Effector memory CD4-positive, alpha-beta T cell (primary cell): ENCODE measurements around the gene ASPSCR1.

ENCODE experiments used
- DNase-seq, 3 donors: peaks; one replicate each; pipeline ENCODE4 v3.0.0-alpha.2; 2020
- H3K27ac ChIP-seq: 2 replicates; pipeline ENCODE4 v1.7.0; 2013; ENCODE audit warnings: mild to moderate bottlenecking, low read length, moderate library complexity; ENCODE audit not compliant: insufficient read depth, poor library complexity, severe bottlenecking
- H3K27me3 ChIP-seq: replicated peaks from 2 replicates; pipeline ENCODE4 v1.7.0; 2013; ENCODE audit warnings: mild to moderate bottlenecking, low read length; ENCODE audit not compliant: insufficient read depth, control insufficient read depth, poor library complexity, severe bottlenecking
- H3K36me3 ChIP-seq: 2 replicates; pipeline ENCODE4 v1.7.0; 2013; ENCODE audit warnings: mild to moderate bottlenecking, low read length, moderate library complexity; ENCODE audit not compliant: control insufficient read depth, insufficient read depth
- H3K4me1 ChIP-seq: 2 replicates; pipeline ENCODE4 v1.7.0; 2013; ENCODE audit warnings: low read length, mild to moderate bottlenecking; ENCODE audit not compliant: control insufficient read depth, insufficient read depth, poor library complexity, severe bottlenecking
- H3K4me3 ChIP-seq: 2 replicates; pipeline ENCODE4 v1.7.0; 2013; ENCODE audit warnings: low read length, low read depth, mild to moderate bottlenecking; ENCODE audit not compliant: insufficient read depth, poor library complexity, severe bottlenecking
- H3K9me3 ChIP-seq: 2 replicates; pipeline ENCODE4 v1.7.0; 2013; ENCODE audit warnings: mild to moderate bottlenecking, low read length, moderate library complexity; ENCODE audit not compliant: control insufficient read depth

Gene ASPSCR1

GRCh38 chr17:82052638-82053059 lies 75.2 kb downstream of the ASPSCR1 start:
- H3K4me3 ChIP-seq: peak overlapping the region; percentile 71
- H3K4me1 ChIP-seq: peaks cover 25% of the 10 kb centered on the region
- no peak for DNase-seq
- no peaks in the 10 kb centered on the region for H3K27me3 ChIP-seq
- no peaks in the 10 kb centered on the region for H3K9me3 ChIP-seq
- H3K27ac ChIP-seq: no peak overlapping the region
- peaks cover 38% of the 10 kb centered on the region for H3K36me3 ChIP-seq

DNA sequence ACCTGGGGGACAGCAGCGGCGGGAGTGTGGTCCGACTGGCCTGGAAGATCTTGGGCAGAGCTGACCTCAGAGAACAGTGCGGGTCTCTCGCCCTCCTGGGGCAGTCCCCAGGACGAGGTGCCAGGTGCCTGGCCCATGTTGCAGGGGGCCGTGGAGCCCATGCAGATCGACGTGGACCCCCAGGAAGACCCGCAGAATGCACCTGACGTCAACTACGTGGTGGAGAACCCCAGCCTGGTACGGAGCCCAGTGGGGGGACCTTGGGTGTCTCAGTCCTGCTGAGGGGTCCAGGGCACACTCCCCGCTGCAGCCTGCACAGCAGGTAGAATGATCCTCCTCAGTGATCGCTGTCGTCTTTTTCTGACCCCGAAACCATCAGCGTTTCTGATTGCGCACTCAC lies 75.7 kb downstream of the ASPSCR1 start:
- no peak for DNase-seq
- H3K27ac ChIP-seq: no peak overlapping the region
- peaks cover 25% of the 10 kb centered on the region for H3K4me1 ChIP-seq
- peaks cover 42% of the 10 kb centered on the region for H3K36me3 ChIP-seq
- no peaks in the 10 kb centered on the region for H3K27me3 ChIP-seq
- peak overlapping the region; percentile 71 for H3K4me3 ChIP-seq
- H3K9me3 ChIP-seq: no peaks in the 10 kb centered on the region

- Histone ChIP-seq H3K36me3 (peaks cover 47% of the 10 kb centered on the region), H3K4me1 (peaks cover 25% of the 10 kb centered on the region), H3K4me3 (no peak overlapping the region), H3K27ac (no peak overlapping the region), H3K9me3 (no peaks in the 10 kb centered on the region), H3K27me3 (no peaks in the 10 kb centered on the region)
- DNase-seq: no peak
Observed at GRCh38 chr17:82053556-82054263, 76.3 kb downstream of the ASPSCR1 start.

DNA sequence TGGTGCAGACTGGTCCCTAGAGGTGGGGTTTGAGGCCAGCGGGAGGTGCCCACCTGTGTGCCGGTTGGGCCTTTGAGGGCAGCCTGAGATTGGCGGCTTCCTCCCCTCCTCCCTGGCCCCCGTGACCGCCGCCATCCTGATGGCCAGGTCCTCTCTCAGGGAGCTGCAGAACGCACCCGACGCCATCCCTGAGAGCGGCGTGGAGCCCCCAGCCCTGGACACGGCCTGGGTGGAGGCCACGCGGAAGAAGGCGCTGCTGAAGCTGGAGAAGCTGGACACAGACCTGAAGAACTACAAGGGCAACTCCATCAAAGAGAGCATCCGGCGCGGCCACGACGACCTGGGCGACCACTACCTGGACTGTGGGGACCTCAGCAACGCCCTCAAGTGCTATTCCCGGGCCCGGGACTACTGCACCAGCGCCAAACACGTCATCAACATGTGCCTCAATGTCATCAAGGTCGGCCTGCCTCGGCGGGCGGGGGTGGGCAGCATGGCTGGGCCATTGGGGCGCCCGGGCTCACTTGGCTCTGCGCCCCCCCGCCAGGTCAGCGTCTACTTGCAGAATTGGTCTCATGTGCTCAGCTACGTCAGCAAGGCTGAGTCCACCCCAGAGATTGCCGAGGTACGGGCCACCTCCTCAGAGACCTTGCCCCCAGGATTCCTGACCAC lies 77.1 kb downstream of the ASPSCR1 start:
- H3K4me1 ChIP-seq: peaks cover 25% of the 10 kb centered on the region
- H3K4me3 ChIP-seq: no peak overlapping the region
- H3K9me3 ChIP-seq: no peaks in the 10 kb centered on the region
- peaks cover 55% of the 10 kb centered on the region for H3K36me3 ChIP-seq
- H3K27ac ChIP-seq: no peak overlapping the region
- H3K27me3 ChIP-seq: no peaks in the 10 kb centered on the region
- no peak for DNase-seq

DNA sequence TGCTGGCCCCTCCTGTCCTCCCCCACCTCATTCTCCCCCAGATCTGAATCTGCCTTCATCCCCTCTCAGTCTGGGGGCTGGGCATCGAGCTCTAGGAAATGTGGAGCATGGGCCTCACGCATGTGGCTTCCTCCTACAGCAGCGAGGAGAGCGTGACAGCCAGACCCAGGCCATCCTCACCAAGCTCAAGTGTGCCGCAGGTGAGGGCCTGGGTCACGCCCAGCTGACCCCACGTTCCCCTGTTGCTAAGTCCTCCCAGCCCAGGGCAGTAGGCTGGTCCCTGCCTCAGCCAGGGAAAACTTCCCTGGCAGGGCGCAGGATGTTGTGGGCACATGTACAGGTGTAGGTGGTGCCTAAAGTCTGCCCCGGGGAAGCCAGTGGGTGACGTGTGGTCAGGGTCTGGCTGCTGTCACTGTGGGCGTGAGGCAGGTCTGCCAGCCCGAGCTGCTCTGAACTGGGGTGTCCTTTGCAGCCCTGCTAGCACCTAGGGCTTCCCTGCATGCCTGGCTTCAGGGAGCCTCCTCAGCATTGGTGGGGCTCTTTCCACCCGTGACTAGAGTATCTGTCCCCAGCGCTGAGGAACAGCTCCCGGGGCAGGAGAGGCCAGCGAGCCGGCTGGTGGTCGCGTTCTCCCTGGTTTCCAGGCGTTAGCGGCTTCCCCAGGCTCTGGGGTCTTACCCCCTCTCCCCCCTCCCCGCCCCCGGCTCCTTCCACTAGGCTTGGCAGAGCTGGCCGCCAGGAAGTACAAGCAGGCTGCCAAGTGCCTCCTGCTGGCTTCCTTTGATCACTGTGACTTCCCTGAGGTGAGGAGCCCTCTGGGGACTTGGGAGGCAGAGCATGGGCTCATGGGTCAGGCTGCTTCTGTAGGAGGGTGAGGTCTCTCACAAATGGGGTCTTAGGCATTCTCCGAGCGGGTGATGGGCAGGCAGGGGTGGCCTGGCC lies 77.9 kb downstream of the ASPSCR1 start:
- no peaks in the 10 kb centered on the region for H3K27me3 ChIP-seq
- peaks cover 23% of the 10 kb centered on the region for H3K4me1 ChIP-seq
- H3K4me3 ChIP-seq: no peak overlapping the region
- no peak for DNase-seq
- H3K27ac ChIP-seq: no peak overlapping the region
- peaks cover 63% of the 10 kb centered on the region for H3K36me3 ChIP-seq
- H3K9me3 ChIP-seq: no peaks in the 10 kb centered on the region

GRCh38 chr17:82055965-82056728 lies 78.7 kb downstream of the ASPSCR1 start:
- Histone ChIP-seq H3K9me3 (no peaks in the 10 kb centered on the region), H3K4me1 (peaks cover 16% of the 10 kb centered on the region), H3K36me3 (peaks cover 72% of the 10 kb centered on the region), H3K27me3 (no peaks in the 10 kb centered on the region), H3K4me3 (no peak overlapping the region), H3K27ac (no peak overlapping the region)
- DNase-seq: no peak

GRCh38 chr17:82056729-82057621 lies 79.5 kb downstream of the ASPSCR1 start:
- Histone ChIP-seq H3K4me1 (peaks cover 16% of the 10 kb centered on the region), H3K27me3 (no peaks in the 10 kb centered on the region), H3K27ac (no peak overlapping the region), H3K36me3 (peaks cover 77% of the 10 kb centered on the region), H3K4me3 (no peak overlapping the region), H3K9me3 (no peaks in the 10 kb centered on the region)
- no peak for DNase-seq

GRCh38 chr17:82058230-82058854 lies 80.9 kb downstream of the ASPSCR1 start:
- peaks cover 4% of the 10 kb centered on the region for H3K4me1 ChIP-seq
- no peak overlapping the region for H3K27ac ChIP-seq
- no peaks in the 10 kb centered on the region for H3K9me3 ChIP-seq
- no peaks in the 10 kb centered on the region for H3K27me3 ChIP-seq
- H3K36me3 ChIP-seq: peaks cover 89% of the 10 kb centered on the region
- H3K4me3 ChIP-seq: no peak overlapping the region
- no peak for DNase-seq
